Endothelial cell of umbilical vein (primary cell): ENCODE results near the gene CIRBP.
A peak's percentile ranks its signal among the peaks of the same experiment; 100 is the strongest.

Experiments used
- EZH2 ChIP-seq: IDR thresholded peaks from 2 replicates; pipeline ENCODE4 v1.6.1; 2012; ENCODE audit warnings: borderline replicate concordance, low read depth, mild to moderate bottlenecking, moderate library complexity, low read length, inconsistent platforms; ENCODE audit not compliant: severe bottlenecking
- FOS ChIP-seq: IDR thresholded peaks from 2 replicates; pipeline ENCODE4 v1.6.1; 2011; ENCODE audit warnings: mild to moderate bottlenecking, low read length, moderate library complexity, borderline replicate concordance; ENCODE audit not compliant: insufficient read depth
- GATA2 ChIP-seq: IDR thresholded peaks from 2 replicates; pipeline ENCODE4 v1.7.0; 2011; ENCODE audit warnings: low read depth, mild to moderate bottlenecking, moderate library complexity, mixed read lengths, low read length; ENCODE audit not compliant: insufficient read length, insufficient read depth
- JUN ChIP-seq: IDR thresholded peaks from 2 replicates; pipeline ENCODE4 v1.6.1; 2011; ENCODE audit warnings: borderline replicate concordance, low read depth; ENCODE audit not compliant: insufficient read length, insufficient read depth
- MYC ChIP-seq: IDR thresholded peaks from one replicate; pipeline ENCODE4 v1.6.1; 2011; ENCODE audit warnings: mild to moderate bottlenecking, low read depth, low read length
- POLR2A ChIP-seq: IDR thresholded peaks from 2 replicates; pipeline ENCODE4 v1.6.1; 2012; ENCODE audit warnings: low read depth, mild to moderate bottlenecking, control low read depth, low read length
- POLR2AphosphoS5 ChIP-seq: IDR thresholded peaks from 2 replicates; pipeline ENCODE4 v1.6.1; 2012; ENCODE audit warnings: low read depth, mild to moderate bottlenecking, control low read depth, low read length, moderate library complexity; ENCODE audit not compliant: insufficient read depth
- TF ChIP-seq, protein P1 (sequence below), 2 donors: IDR thresholded peaks; 1 replicate in 1 of 2; 2 replicates in 1 of 2; pipeline ENCODE4 v1.5.1; 2011; ENCODE audit warnings: low read length in 2 of 2, mild to moderate bottlenecking in 2 of 2, moderate library complexity in 2 of 2, control low read depth in 1 of 2, inconsistent platforms in 1 of 2, low read depth in 1 of 2; ENCODE audit not compliant: insufficient read depth in 1 of 2; ENCODE audit errors: extremely low read depth in 1 of 2
- TF ChIP-seq, protein P2 (sequence below): IDR thresholded peaks from 2 replicates; pipeline ENCODE4 v1.6.1; 2011; ENCODE audit not compliant: insufficient read depth, insufficient read length

DNA sequence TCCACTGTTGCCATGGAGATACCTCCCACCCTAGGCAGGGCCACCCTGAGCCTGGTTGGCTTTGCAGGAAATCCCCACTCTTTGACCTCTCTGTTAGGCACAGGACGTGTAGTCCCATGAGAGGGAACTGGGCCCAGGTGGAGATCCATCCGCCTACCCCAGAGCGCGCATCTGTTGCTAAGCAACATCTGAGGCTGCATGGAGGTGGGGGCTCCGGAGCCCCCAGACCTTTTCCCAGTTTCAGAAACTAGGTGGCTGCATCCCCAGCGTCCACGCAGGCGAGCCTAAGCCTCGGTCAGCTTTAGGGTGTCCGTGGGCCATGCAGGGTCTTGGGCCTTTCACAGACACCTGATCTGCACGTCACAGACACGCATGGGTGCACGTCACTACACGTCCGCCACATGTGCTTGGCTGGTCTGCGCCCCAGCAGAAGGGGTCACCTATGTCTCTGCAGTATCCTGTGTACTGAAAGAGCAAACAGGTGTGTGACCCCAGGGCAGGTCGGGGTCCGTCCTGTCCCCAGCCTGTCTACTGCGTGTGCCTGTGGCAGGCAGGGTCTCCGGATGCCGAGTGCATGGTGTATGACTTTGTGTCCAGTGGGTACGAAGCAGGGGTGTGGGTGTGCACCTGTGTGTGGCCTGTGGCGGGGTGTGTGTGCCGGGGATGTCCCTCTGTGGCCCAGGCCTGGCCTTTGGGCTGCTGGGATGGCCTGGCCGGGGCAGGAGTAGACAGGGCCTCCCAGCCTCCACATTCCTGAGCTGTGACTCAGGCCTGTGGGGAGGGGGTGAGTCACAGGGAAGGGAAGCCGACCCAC is 4.1 kb upstream of the CIRBP start:
- TF ChIP-seq, protein P1, sequence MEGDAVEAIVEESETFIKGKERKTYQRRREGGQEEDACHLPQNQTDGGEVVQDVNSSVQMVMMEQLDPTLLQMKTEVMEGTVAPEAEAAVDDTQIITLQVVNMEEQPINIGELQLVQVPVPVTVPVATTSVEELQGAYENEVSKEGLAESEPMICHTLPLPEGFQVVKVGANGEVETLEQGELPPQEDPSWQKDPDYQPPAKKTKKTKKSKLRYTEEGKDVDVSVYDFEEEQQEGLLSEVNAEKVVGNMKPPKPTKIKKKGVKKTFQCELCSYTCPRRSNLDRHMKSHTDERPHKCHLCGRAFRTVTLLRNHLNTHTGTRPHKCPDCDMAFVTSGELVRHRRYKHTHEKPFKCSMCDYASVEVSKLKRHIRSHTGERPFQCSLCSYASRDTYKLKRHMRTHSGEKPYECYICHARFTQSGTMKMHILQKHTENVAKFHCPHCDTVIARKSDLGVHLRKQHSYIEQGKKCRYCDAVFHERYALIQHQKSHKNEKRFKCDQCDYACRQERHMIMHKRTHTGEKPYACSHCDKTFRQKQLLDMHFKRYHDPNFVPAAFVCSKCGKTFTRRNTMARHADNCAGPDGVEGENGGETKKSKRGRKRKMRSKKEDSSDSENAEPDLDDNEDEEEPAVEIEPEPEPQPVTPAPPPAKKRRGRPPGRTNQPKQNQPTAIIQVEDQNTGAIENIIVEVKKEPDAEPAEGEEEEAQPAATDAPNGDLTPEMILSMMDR (IDR thresholded peaks at IDR 0.05; ENCODE audit: extremely low read depth in 1 of 2, insufficient read depth in 1 of 2, low read depth in 1 of 2, low read length in 2 of 2), result no peak
- TF ChIP-seq POLR2A (no peak), EZH2 (no peak), JUN (peak; percentile 84), POLR2AphosphoS5 (peak; percentile 83), FOS (peak; percentile 88), GATA2 (no peak), MYC (no peak)
- TF ChIP-seq, protein P2, sequence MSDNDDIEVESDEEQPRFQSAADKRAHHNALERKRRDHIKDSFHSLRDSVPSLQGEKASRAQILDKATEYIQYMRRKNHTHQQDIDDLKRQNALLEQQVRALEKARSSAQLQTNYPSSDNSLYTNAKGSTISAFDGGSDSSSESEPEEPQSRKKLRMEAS, result no peak
